ENCODE data around the gene SH3PXD2A. TPM values are rescaled to one million over a fixed set of nuclear protein-coding genes. Genes with fewer than 3 reads are reported as not detected.

SH3PXD2A gene
- total RNA-seq, 2 experiments from 2014 or later, result 16.5 to 17.9 TPM

- H3K4me1 Mint-ChIP-seq, result peaks cover 63% of the 10 kb centered on the region
- H3K9me3 Mint-ChIP-seq, result no peaks in the 10 kb centered on the region
- H3K27me3 Mint-ChIP-seq, result no peaks in the 10 kb centered on the region
- DNase-seq, result peak; percentile 48
- CTCF ChIA-PET, result interaction anchor here (0.6 to 2.3 kb wide), 22 partner anchors 11 to 446 kb away, joined by 3 to 27 read pairs (median 5); partner anchors contain the start of gene SFR1
- H3K36me3 Mint-ChIP-seq (ENCODE audit: low read depth), result peaks cover 65% of the 10 kb centered on the region
- H3K27ac Mint-ChIP-seq, result peak overlapping the region; percentile 84
- POLR2A ChIA-PET, result interaction anchor here (0.7 to 3.6 kb wide), 15 partner anchors 9 to 387 kb away, joined by 3 to 49 read pairs (median 4); partner anchors contain the start of genes SFR1 and STN1
- H3K4me3 Mint-ChIP-seq, result no peak overlapping the region
Measured at GRCh38 chr10:103890194-103890658, 34.9 kb upstream of the SH3PXD2A start.

DNA sequence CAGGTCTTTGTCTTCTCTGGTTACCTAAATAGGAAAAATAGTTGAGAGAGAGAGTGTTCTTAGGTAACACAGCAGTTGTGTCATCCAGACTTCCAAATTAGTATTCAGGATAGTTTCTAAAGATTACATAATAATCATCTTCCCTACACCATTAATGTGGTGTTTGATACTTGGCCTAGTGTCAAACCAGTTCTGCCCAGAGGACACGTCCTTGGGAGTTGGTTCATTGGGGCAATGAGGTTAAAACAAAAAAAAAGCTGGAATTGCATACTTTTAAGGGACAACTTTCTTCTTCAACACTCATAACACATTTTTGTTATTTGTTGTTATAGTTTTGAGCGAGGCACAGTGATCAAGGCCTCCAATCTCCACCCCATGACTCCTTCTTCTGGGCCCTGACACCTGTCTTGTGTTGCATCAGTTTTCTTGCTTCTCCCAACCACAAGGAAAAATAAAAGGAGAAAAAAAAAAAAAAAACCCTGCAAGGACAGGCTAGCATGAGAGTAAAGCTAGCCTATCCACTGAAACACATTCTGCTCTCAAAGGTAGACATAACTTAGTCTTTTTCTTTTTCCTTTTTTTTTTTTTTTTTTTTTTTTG is 33.8 kb upstream of the SH3PXD2A start:
- Mint-ChIP-seq H3K4me1 (peaks cover 57% of the 10 kb centered on the region), H3K36me3 (ENCODE audit: low read depth) (peaks cover 66% of the 10 kb centered on the region), H3K27ac (peak overlapping the region; percentile 55), H3K27me3 (no peaks in the 10 kb centered on the region), H3K9me3 (no peaks in the 10 kb centered on the region), H3K4me3 (no peak overlapping the region)
- no peak for DNase-seq
- POLR2A ChIA-PET, result interaction anchor here (0.7 to 3.6 kb wide), 8 partner anchors 10 to 388 kb away, joined by 3 to 49 read pairs (median 6); partner anchors contain the start of genes SFR1 and STN1
- CTCF ChIA-PET, result interaction anchor here (0.6 to 2.3 kb wide), 24 partner anchors 12 to 726 kb away, joined by 3 to 27 read pairs (median 4); partner anchors contain the start of gene SFR1

DNA sequence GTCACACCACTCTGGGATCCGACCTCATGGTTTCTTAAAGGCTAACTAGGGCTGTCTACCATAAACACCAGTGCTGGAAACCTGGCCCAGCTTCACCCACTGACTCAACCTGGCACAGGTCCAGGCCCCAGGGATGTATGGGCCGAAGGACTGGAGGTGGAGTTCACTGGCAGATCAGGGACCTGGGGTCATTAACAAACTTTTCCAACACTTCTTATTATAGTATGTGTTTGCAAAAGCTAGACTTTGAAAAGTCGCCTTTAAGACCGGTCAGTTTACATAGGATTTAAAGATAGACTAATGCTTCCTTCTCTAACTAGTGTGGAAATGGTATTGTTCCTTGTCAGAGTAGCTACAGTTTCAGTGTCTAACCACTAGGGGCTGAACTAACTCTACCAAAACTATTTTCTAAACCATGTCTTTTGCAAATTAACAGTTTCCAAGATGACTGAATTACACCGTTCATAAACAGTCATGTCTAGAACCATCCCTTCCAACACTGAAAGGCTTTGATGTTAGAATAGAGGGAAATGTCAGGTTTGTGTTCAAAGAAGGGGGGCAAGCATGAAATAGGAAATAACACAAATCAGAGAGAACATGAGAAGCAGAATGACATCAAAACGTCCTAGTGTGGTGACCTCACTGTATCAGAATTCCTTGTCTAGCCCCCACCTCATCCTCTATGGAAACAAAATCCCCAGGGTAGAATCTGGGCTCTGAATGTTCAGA is 32.9 kb upstream of the SH3PXD2A start:
- POLR2A ChIA-PET, result interaction anchor here (0.6 to 3.6 kb wide), 12 partner anchors 22 to 367 kb away, joined by 3 to 49 read pairs (median 3); partner anchors contain the start of gene SFR1
- H3K36me3 Mint-ChIP-seq (ENCODE audit: low read depth), result peaks cover 67% of the 10 kb centered on the region

DNA sequence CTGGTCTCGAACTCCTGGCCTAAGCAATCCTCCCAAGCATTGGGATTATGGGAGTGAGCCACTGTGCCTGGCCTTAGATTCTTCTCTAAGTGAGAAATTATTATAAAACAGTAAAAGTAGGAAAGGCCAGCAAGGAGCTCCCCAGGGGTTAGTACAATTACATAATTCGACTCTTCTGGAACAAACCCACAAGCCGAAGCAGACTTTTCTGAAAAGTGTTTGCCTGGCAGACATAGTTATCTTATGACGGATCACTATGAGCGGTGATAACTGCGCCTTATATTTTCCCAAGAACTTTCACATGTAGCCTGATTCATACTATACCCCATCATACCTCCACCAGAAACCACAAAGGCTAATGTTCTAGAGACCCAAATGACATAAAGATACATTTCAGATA is 30.2 kb upstream of the SH3PXD2A start:
- no peak overlapping the region for H3K4me3 Mint-ChIP-seq
- H3K36me3 Mint-ChIP-seq (ENCODE audit: low read depth), result peaks cover 67% of the 10 kb centered on the region
- no peak overlapping the region for H3K27ac Mint-ChIP-seq
- CTCF ChIA-PET, result interaction anchor here (0.9 to 5.5 kb wide), 16 partner anchors 9 to 245 kb away, joined by 3 to 76 read pairs (median 4); partner anchors contain the start of gene SFR1
- DNase-seq, result no peak
- H3K9me3 Mint-ChIP-seq, result no peaks in the 10 kb centered on the region
- POLR2A ChIA-PET, result interaction anchor here (0.7 to 0.9 kb wide), 2 partner anchors 173 to 177 kb away, joined by 3 read pairs; no protein-coding TSS in a partner anchor
- H3K4me1 Mint-ChIP-seq, result peaks cover 29% of the 10 kb centered on the region
- H3K27me3 Mint-ChIP-seq, result no peaks in the 10 kb centered on the region

More for the DNA sequence above, 32.9 kb upstream of the SH3PXD2A start:
- DNase-seq, result no peak
- peak overlapping the region; percentile 54 for H3K27ac Mint-ChIP-seq
- no peaks in the 10 kb centered on the region for H3K27me3 Mint-ChIP-seq
- peaks cover 47% of the 10 kb centered on the region for H3K4me1 Mint-ChIP-seq
- no peak overlapping the region for H3K4me3 Mint-ChIP-seq
- CTCF ChIA-PET, result interaction anchor here (0.5 to 5.5 kb wide), 42 partner anchors 12 to 403 kb away, joined by 3 to 76 read pairs (median 4); partner anchors contain the start of genes SFR1 and STN1
- H3K9me3 Mint-ChIP-seq, result no peaks in the 10 kb centered on the region

GRCh38 chr10:103884681-103885139 is 29.3 kb upstream of the SH3PXD2A start:
- peaks cover 20% of the 10 kb centered on the region for H3K4me1 Mint-ChIP-seq
- DNase-seq, result no peak
- H3K4me3 Mint-ChIP-seq, result no peak overlapping the region
- ChIA-PET POLR2A (interaction anchor here (0.7 kb wide), 1 partner anchor 172 kb away, joined by 3 read pairs; no protein-coding TSS in a partner anchor), CTCF (interaction anchor here (0.5 to 5.5 kb wide), 14 partner anchors 10 to 242 kb away, joined by 3 to 76 read pairs (median 3); partner anchors contain the start of gene SFR1)
- peaks cover 70% of the 10 kb centered on the region for H3K36me3 Mint-ChIP-seq (ENCODE audit: low read depth)
- H3K27ac Mint-ChIP-seq, result no peak overlapping the region
- H3K9me3 Mint-ChIP-seq, result no peaks in the 10 kb centered on the region
- no peaks in the 10 kb centered on the region for H3K27me3 Mint-ChIP-seq

- DNase-seq, result no peak
- POLR2A ChIA-PET, result no interaction called here
- CTCF ChIA-PET, result interaction anchor here (2.6 kb wide), 1 partner anchor 169 kb away, joined by 8 read pairs; no protein-coding TSS in a partner anchor
- Mint-ChIP-seq H3K9me3 (no peaks in the 10 kb centered on the region), H3K27me3 (no peaks in the 10 kb centered on the region), H3K4me3 (no peak overlapping the region), H3K27ac (no peak overlapping the region), H3K4me1 (peaks cover 4% of the 10 kb centered on the region), H3K36me3 (ENCODE audit: low read depth) (peaks cover 70% of the 10 kb centered on the region)
Measured at GRCh38 chr10:103882285-103883007, 27.1 kb upstream of the SH3PXD2A start.

GRCh38 chr10:103881416-103882284 is 26.3 kb upstream of the SH3PXD2A start:
- CTCF ChIA-PET, result interaction anchor here (2.6 kb wide), 1 partner anchor 169 kb away, joined by 8 read pairs; no protein-coding TSS in a partner anchor
- H3K36me3 Mint-ChIP-seq (ENCODE audit: low read depth), result peaks cover 64% of the 10 kb centered on the region
- no peak overlapping the region for H3K4me3 Mint-ChIP-seq
- peaks cover 4% of the 10 kb centered on the region for H3K4me1 Mint-ChIP-seq
- no peak overlapping the region for H3K27ac Mint-ChIP-seq
- H3K9me3 Mint-ChIP-seq, result no peaks in the 10 kb centered on the region
- H3K27me3 Mint-ChIP-seq, result no peaks in the 10 kb centered on the region
- DNase-seq, result no peak
- POLR2A ChIA-PET, result no interaction called here

DNA sequence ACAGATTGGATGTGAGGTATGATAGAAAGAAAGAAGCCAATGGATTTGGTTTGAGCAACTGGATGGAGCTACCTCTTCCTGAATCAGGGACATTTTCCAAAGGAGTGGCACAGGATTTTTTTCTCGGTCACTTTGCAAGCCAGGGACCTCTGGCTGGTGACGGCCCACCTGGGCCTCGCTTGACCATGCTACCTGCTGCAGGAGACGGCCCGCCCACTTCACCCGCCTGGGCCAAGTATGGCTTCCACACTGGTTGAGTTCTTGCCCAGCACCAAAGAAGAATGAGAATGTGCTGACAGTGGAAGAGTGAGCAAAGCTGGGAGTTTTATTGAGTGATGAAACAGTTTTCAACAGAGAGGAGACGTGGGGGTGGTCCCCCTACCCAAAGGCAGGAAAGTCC is 24.5 kb upstream of the SH3PXD2A start:
- Mint-ChIP-seq H3K27me3 (no peaks in the 10 kb centered on the region), H3K4me3 (no peak overlapping the region), H3K4me1 (peaks cover 4% of the 10 kb centered on the region), H3K27ac (no peak overlapping the region), H3K36me3 (ENCODE audit: low read depth) (peaks cover 58% of the 10 kb centered on the region), H3K9me3 (no peaks in the 10 kb centered on the region)
- POLR2A ChIA-PET, result no interaction called here
- DNase-seq, result no peak
- CTCF ChIA-PET, result no interaction called here

- Mint-ChIP-seq H3K27me3 (no peaks in the 10 kb centered on the region), H3K9me3 (no peaks in the 10 kb centered on the region), H3K4me1 (peaks cover under 1% of the 10 kb centered on the region), H3K27ac (no peak overlapping the region), H3K4me3 (no peak overlapping the region), H3K36me3 (ENCODE audit: low read depth) (peaks cover 53% of the 10 kb centered on the region)
- ChIA-PET POLR2A (no interaction called here), CTCF (no interaction called here)
- DNase-seq, result no peak
Measured at GRCh38 chr10:103879409-103879808, 24.0 kb upstream of the SH3PXD2A start.

GRCh38 chr10:103877861-103878260 is 22.5 kb upstream of the SH3PXD2A start:
- POLR2A ChIA-PET, result no interaction called here
- no peak for DNase-seq
- Mint-ChIP-seq H3K4me3 (no peak overlapping the region), H3K36me3 (ENCODE audit: low read depth) (peaks cover 43% of the 10 kb centered on the region), H3K27ac (no peak overlapping the region), H3K4me1 (no peaks in the 10 kb centered on the region), H3K9me3 (no peaks in the 10 kb centered on the region), H3K27me3 (no peaks in the 10 kb centered on the region)
- CTCF ChIA-PET, result no interaction called here

DNA sequence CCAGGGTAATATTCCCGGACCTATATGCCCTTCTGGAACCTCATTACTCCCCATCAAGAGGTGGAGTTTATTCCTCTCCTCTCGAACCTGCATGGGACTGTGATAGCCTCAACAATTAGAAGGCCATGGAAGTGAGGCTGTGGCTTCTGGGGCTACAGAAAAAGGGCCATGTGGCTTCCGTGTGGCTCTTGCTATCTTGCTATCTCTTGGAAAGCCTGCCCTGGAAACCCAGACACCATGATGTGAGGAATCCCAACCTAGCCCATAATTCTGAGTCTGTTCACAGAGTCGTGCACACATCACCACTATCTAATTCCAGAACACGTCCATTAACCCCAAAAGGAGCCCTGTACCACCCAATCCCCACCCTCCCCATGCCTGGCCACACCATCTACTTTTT is 20.8 kb upstream of the SH3PXD2A start:
- Mint-ChIP-seq H3K36me3 (ENCODE audit: low read depth) (peaks cover 31% of the 10 kb centered on the region), H3K9me3 (no peaks in the 10 kb centered on the region), H3K27ac (no peak overlapping the region), H3K4me1 (no peaks in the 10 kb centered on the region), H3K4me3 (no peak overlapping the region), H3K27me3 (no peaks in the 10 kb centered on the region)
- CTCF ChIA-PET, result interaction anchor here (1.0 to 2.3 kb wide), 3 partner anchors 9 to 163 kb away, joined by 4 to 7 read pairs (median 5); no protein-coding TSS in a partner anchor
- no peak for DNase-seq
- POLR2A ChIA-PET, result no interaction called here
